ENCODE measurements around the gene NRG3. TPM values are rescaled to one million over a fixed set of nuclear protein-coding genes. Genes with fewer than 3 reads are reported as not detected.

The NRG3 gene
- total and polyA plus RNA-seq, 12 donors, result 0.46 to 3.8 (median 1.3) TPM

GRCh38 chr10:82075605-82076004 lies 200.6 kb downstream of the NRG3 start:
- Histone ChIP-seq H3K27me3 (no peaks in the 10 kb centered on the region), H3K4me1 (replicated peaks in 1 of 2) (no peaks in the 10 kb centered on the region), H3K9me3 (replicated peaks in 1 of 3) (no peaks in the 10 kb centered on the region), H3K36me3 (replicated peaks in 1 of 2) (no peaks in the 10 kb centered on the region), H3K27ac (no peak overlapping the region), H3K4me3 (no peak overlapping the region)
- no peak for DNase-seq
- no peak for TF ChIP-seq POLR2A (IDR thresholded peaks at IDR 0.05)
- TF ChIP-seq CTCF (IDR thresholded peaks at IDR 0.05), result no peak
- 43 to 64% (median 57%) methylated on average over 3 of the region's 3 CpGs for WGBS, 4 donors
- intact Hi-C loops (cut with DNase I), result no loop called here

GRCh38 chr10:82084496-82084895 lies 209.5 kb downstream of the NRG3 start:
- H3K27ac ChIP-seq, result no peak overlapping the region
- H3K36me3 ChIP-seq (replicated peaks in 1 of 2), result no peaks in the 10 kb centered on the region
- no peaks in the 10 kb centered on the region for H3K9me3 ChIP-seq (replicated peaks in 1 of 3)
- intact Hi-C loops (cut with DNase I), result no loop called here
- TF ChIP-seq POLR2A (IDR thresholded peaks at IDR 0.05), result no peak
- TF ChIP-seq CTCF (IDR thresholded peaks at IDR 0.05), result no peak
- no peak for DNase-seq
- 70 to 87% (median 81%) methylated on average over 2 of the region's 2 CpGs for WGBS, 4 donors
- no peaks in the 10 kb centered on the region for H3K27me3 ChIP-seq
- no peaks in the 10 kb centered on the region for H3K4me1 ChIP-seq (replicated peaks in 1 of 2)
- no peak overlapping the region for H3K4me3 ChIP-seq

- Histone ChIP-seq H3K4me1 (replicated peaks in 1 of 2) (no peaks in the 10 kb centered on the region), H3K36me3 (replicated peaks in 1 of 2) (no peaks in the 10 kb centered on the region), H3K9me3 (replicated peaks in 1 of 3) (no peaks in the 10 kb centered on the region), H3K27ac (no peak overlapping the region), H3K4me3 (no peak overlapping the region), H3K27me3 (no peaks in the 10 kb centered on the region)
- 63 to 82% (median 73%) methylated on average over 7 of the region's 7 CpGs for WGBS, 4 donors
- no peak for DNase-seq
- no peak for TF ChIP-seq POLR2A (IDR thresholded peaks at IDR 0.05)
- no peak for TF ChIP-seq CTCF (IDR thresholded peaks at IDR 0.05)
- intact Hi-C loops (cut with DNase I), result no loop called here
These were observed 209.9 kb downstream of the NRG3 start for GRCh38 chr10:82084904-82085303.

GRCh38 chr10:82089327-82089726 lies 214.3 kb downstream of the NRG3 start:
- TF ChIP-seq CTCF (IDR thresholded peaks at IDR 0.05) (no peak), POLR2A (IDR thresholded peaks at IDR 0.05) (no peak)
- Histone ChIP-seq H3K4me1 (replicated peaks in 1 of 2) (no peaks in the 10 kb centered on the region), H3K27me3 (no peaks in the 10 kb centered on the region), H3K27ac (no peak overlapping the region), H3K4me3 (no peak overlapping the region), H3K36me3 (replicated peaks in 1 of 2) (no peaks in the 10 kb centered on the region), H3K9me3 (replicated peaks in 1 of 3) (no peaks in the 10 kb centered on the region)
- intact Hi-C loops (cut with DNase I), result no loop called here
- DNase-seq, result no peak
- 33 to 41% (median 37%) methylated on average over 2 of the region's 2 CpGs for whole genome bisulfite sequencing, 4 donors
